Measurements from ENCODE around the gene CLEC9A. TPM values are rescaled to one million over a fixed set of nuclear protein-coding genes. Genes with fewer than 3 reads are reported as not detected.

The CLEC9A gene
- total RNA-seq, 1 donor from 2014 or later: not detected

DNA sequence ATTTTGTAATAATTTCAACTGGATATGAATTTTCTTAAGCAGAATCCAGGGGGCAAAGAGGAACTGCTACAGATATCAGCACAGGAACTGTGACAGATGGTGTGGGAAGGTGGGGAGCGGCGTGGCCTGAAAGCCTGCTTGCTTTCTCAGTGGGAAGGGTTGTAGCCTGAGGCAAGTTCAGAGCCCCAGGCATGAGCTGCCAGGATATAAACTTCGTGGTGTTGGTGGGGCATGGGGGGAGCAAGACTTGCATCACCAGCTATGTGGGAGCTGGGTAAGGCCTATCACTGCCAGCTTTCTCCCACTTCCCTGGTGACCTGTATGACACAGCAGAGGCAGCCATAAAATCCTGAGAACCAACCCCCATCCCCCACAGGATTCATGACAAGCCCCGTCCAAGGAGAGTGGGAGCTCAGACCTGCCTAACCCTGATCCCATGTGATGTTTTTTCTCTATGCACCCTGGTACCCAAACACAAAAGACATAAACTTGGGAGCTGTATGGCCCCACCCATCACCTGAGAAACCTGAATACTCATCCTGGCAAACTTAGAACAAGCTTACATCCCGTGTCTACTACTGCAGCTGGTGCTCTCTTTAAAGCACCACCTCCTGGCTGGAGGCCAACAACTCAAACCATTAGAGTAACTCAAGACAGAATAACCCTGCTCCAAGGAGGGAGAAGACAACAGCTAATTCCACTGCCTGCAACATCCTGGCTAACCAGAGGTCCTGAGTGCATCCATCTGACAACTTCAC is 51.8 kb downstream of the CLEC9A start:
- Mint-ChIP-seq H3K36me3 (peaks cover 14% of the 10 kb centered on the region), H3K27me3 (no peaks in the 10 kb centered on the region), H3K9me3 (peaks cover 4% of the 10 kb centered on the region), H3K27ac (no peak overlapping the region), H3K4me3 (no peak overlapping the region), H3K4me1 (ENCODE audit: unreplicated experiment) (no peaks in the 10 kb centered on the region)
- no peak for DNase-seq (ENCODE audit: extremely low spot score, unreplicated experiment)
- TF ChIP-seq CTCF (conservative IDR thresholded peaks at IDR 0.05): no peak

DNA sequence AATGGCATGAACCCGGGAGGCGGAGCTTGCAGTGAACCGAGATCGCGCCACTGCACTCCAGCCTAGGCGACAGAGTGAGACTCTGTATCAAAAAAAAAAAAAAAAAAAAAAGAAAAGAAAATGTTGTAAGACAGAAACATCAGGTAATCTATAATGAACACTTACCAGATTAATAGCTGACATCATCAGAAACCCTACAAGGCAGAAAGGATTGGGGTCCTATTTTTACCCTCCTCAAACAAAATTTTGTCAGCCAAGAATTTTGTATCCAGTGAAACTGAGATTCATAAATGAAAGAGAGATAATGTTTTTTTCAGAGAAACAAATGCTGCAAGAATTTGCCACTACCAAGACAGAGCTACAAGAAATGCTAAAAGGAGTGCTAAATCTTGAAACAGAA is 54.3 kb downstream of the CLEC9A start:
- Mint-ChIP-seq H3K9me3 (peaks cover 4% of the 10 kb centered on the region), H3K36me3 (peaks cover 11% of the 10 kb centered on the region), H3K4me3 (no peak overlapping the region), H3K27me3 (peaks cover under 1% of the 10 kb centered on the region), H3K4me1 (ENCODE audit: unreplicated experiment) (no peaks in the 10 kb centered on the region), H3K27ac (no peak overlapping the region)
- no peak for TF ChIP-seq CTCF (conservative IDR thresholded peaks at IDR 0.05)
- no peak for DNase-seq (ENCODE audit: extremely low spot score, unreplicated experiment)

DNA sequence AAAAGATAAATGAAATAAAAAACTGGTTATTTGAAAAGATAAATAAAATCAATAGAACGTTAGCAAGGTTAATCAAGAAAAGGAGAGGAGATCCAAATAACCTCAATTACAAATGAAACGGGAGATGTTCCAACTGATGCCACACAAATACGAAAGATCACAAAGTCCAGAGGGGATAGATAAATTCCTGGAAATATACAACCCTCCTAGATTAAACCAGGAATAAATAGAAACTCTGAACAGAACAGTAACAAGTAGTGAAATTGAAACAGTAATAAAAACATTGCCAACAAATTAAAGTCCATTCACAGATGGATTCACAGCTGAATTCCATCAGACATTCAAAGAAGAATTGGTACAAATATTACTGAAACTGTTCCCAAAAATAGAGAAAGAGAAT is 55.9 kb downstream of the CLEC9A start:
- no peak for DNase-seq (ENCODE audit: extremely low spot score, unreplicated experiment)
- Mint-ChIP-seq H3K9me3 (peaks cover 4% of the 10 kb centered on the region), H3K4me3 (no peak overlapping the region), H3K36me3 (peaks cover 9% of the 10 kb centered on the region), H3K27ac (no peak overlapping the region), H3K27me3 (peaks cover 3% of the 10 kb centered on the region), H3K4me1 (ENCODE audit: unreplicated experiment) (no peaks in the 10 kb centered on the region)
- no peak for TF ChIP-seq CTCF (conservative IDR thresholded peaks at IDR 0.05)

DNA sequence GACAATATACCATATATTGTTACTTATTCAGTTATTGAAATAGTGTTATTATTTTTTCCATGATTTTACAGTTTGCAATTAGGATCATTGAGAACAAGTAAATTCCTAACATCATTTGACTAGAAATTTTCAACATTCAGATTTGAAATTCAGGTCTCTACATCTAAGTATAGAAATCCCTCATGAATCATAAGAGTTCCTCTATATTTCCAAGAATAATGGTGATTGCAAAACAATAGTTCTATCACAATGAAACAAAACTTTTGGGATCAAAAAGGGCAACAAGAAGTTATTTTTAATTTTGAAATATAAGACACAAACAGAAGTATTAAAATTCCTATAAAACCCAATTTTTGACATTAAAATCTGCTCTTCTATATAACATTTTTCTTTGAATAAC is 57.5 kb downstream of the CLEC9A start:
- H3K4me1 Mint-ChIP-seq (ENCODE audit: unreplicated experiment): no peaks in the 10 kb centered on the region
- no peak for TF ChIP-seq CTCF (conservative IDR thresholded peaks at IDR 0.05)
- DNase-seq (ENCODE audit: extremely low spot score, unreplicated experiment): no peak
- H3K9me3 Mint-ChIP-seq: peaks cover 4% of the 10 kb centered on the region
- H3K27ac Mint-ChIP-seq: no peak overlapping the region
- H3K27me3 Mint-ChIP-seq: peaks cover 3% of the 10 kb centered on the region
- peaks cover 6% of the 10 kb centered on the region for H3K36me3 Mint-ChIP-seq
- H3K4me3 Mint-ChIP-seq: no peak overlapping the region

GRCh38 chr12:10088955-10089900 is 58.7 kb downstream of the CLEC9A start:
- H3K4me3 Mint-ChIP-seq: no peak overlapping the region
- TF ChIP-seq CTCF (conservative IDR thresholded peaks at IDR 0.05): no peak
- DNase-seq (ENCODE audit: extremely low spot score, unreplicated experiment): no peak
- no peaks in the 10 kb centered on the region for H3K4me1 Mint-ChIP-seq (ENCODE audit: unreplicated experiment)
- peaks cover 4% of the 10 kb centered on the region for H3K36me3 Mint-ChIP-seq
- peaks cover 3% of the 10 kb centered on the region for H3K27me3 Mint-ChIP-seq
- H3K9me3 Mint-ChIP-seq: peaks cover 2% of the 10 kb centered on the region
- H3K27ac Mint-ChIP-seq: no peak overlapping the region
